NCI-H2171 (cell line): Measurements from ENCODE around the gene PTK6.
"Not testable (repeated sequence)": the region's sequence is repeated elsewhere in the genome, so short reads cannot be mapped to it uniquely, and the experiment has no call there.

Experiments used
- DNase-seq: peaks from one replicate; lab custom pipeline; 2025; lab: John Stamatoyannopoulos, UW

Gene PTK6

GRCh38 chr20:63493563-63494020 lies 43.6 kb downstream of the PTK6 start:
- DNase-seq: no peak

- no peak for DNase-seq
Measured at GRCh38 chr20:63492982-63493381, 44.2 kb downstream of the PTK6 start.

GRCh38 chr20:63492518-63492917 lies 44.7 kb downstream of the PTK6 start:
- no peak for DNase-seq

- DNase-seq: no peak
Measured at GRCh38 chr20:63491635-63492230, 45.4 kb downstream of the PTK6 start.

- DNase-seq: no peak
Measured at GRCh38 chr20:63491078-63491477, 46.1 kb downstream of the PTK6 start.

- DNase-seq: no peak
Measured at GRCh38 chr20:63490416-63490815, 46.8 kb downstream of the PTK6 start.

- no peak for DNase-seq
Measured at GRCh38 chr20:63488315-63489251, 48.6 kb downstream of the PTK6 start.

GRCh38 chr20:63487781-63488241 lies 49.4 kb downstream of the PTK6 start:
- no peak for DNase-seq

GRCh38 chr20:63487116-63487764 lies 49.9 kb downstream of the PTK6 start:
- DNase-seq: no peak

GRCh38 chr20:63486300-63486855 lies 50.8 kb downstream of the PTK6 start:
- DNase-seq: no peak

GRCh38 chr20:63484651-63485403 lies 52.3 kb downstream of the PTK6 start:
- DNase-seq: no peak

GRCh38 chr20:63484236-63484635 lies 52.9 kb downstream of the PTK6 start:
- DNase-seq: no peak

- no peak for DNase-seq
Measured at GRCh38 chr20:63483834-63484233, 53.3 kb downstream of the PTK6 start.

GRCh38 chr20:63482021-63482587 lies 55.1 kb downstream of the PTK6 start:
- DNase-seq: no peak

- no peak for DNase-seq
Measured at GRCh38 chr20:63481503-63481902, 55.7 kb downstream of the PTK6 start.

GRCh38 chr20:63479695-63480419 lies 57.3 kb downstream of the PTK6 start:
- DNase-seq: not testable (repeated sequence)

GRCh38 chr20:63478346-63479302 lies 58.6 kb downstream of the PTK6 start:
- no peak for DNase-seq
